OCI-LY1 (cell line): ENCODE results near the gene GDF15.

Experiments
- H2AFZ ChIP-seq: fragments of 200-600 bp; sonication (generic), shearing (Covaris generic); 2 replicates; pipeline ENCODE4 v1.6.0; 2014; ENCODE audit warnings: antibody characterized with exemption, mild to moderate bottlenecking, low read length
- H3F3A ChIP-seq: fragments of 200-600 bp; sonication (generic), shearing (Covaris generic); 2 replicates; pipeline ENCODE4 v1.6.0; 2014; ENCODE audit warnings: mild to moderate bottlenecking, antibody characterized with exemption, low read length, moderate library complexity; ENCODE audit not compliant: insufficient read depth
- H3K27ac ChIP-seq: fragments of 200-600 bp; sonication (generic); 2 replicates; pipeline ENCODE4 v1.5.1; 2014; ENCODE audit warnings: low read length, mixed run types, mild to moderate bottlenecking, low read depth; ENCODE audit not compliant: poor library complexity, severe bottlenecking
- H3K27me3 ChIP-seq: fragments of 200-600 bp; sonication (generic); 2 replicates; pipeline ENCODE4 v1.6.0; 2014; ENCODE audit warnings: antibody characterized with exemption, mild to moderate bottlenecking, low read length, moderate library complexity; ENCODE audit not compliant: insufficient read depth
- H3K36me3 ChIP-seq: fragments of 200-600 bp; sonication (generic); 2 replicates; pipeline ENCODE4 v1.6.1; 2014; ENCODE audit warnings: mild to moderate bottlenecking, antibody characterized with exemption, low read length, moderate library complexity, mixed read lengths; ENCODE audit not compliant: insufficient read depth
- H3K4me1 ChIP-seq: fragments of 200-600 bp; sonication (generic); 2 replicates; pipeline ENCODE4 v1.5.1; 2014; ENCODE audit warnings: mild to moderate bottlenecking, low read length, moderate library complexity; ENCODE audit not compliant: insufficient read depth, severe bottlenecking
- H3K4me2 ChIP-seq: fragments of 200-600 bp; sonication (generic), shearing (Covaris generic); 2 replicates; pipeline ENCODE4 v1.6.1; 2014; ENCODE audit warnings: low read length
- H3K4me3 ChIP-seq: fragments of 200-600 bp; sonication (generic); 2 replicates; pipeline ENCODE4 v1.5.1; 2014; ENCODE audit warnings: low read length, low read depth, mild to moderate bottlenecking, mixed read lengths; ENCODE audit not compliant: poor library complexity, severe bottlenecking
- H3K79me2 ChIP-seq: fragments of 200-600 bp; shearing (Covaris generic); 2 replicates; pipeline ENCODE4 v1.6.1; 2016; ENCODE audit warnings: mixed run types, low read length, mixed read lengths; ENCODE audit not compliant: insufficient read depth
- H3K9ac ChIP-seq: fragments of 200-600 bp; sonication (generic), shearing (Covaris generic); 2 replicates; pipeline ENCODE4 v1.6.1; 2014; ENCODE audit warnings: mild to moderate bottlenecking, low read length, mixed read lengths
- H3K9me2 ChIP-seq: fragments of 200-600 bp; sonication (generic), shearing (Covaris generic); 2 replicates; pipeline ENCODE4 v1.6.1; 2014; ENCODE audit warnings: low read depth, mild to moderate bottlenecking, low read length, mixed read lengths
- H3K9me3 ChIP-seq: fragments of 200-600 bp; shearing (Covaris generic); 2 replicates; pipeline ENCODE4 v1.6.1; 2014; ENCODE audit warnings: low read length, mixed read lengths
- H4K20me1 ChIP-seq: fragments of 200-600 bp; sonication (generic), shearing (Covaris generic); 2 replicates; pipeline ENCODE4 v1.6.0; 2016; ENCODE audit warnings: mild to moderate bottlenecking, low read length; ENCODE audit not compliant: insufficient read depth
- CTCF ChIP-seq: fragments of 200-600 bp; sonication (generic), shearing (Covaris generic); IDR thresholded peaks from 2 replicates; pipeline ENCODE4 v1.5.1; 2017; ENCODE audit warnings: mild to moderate bottlenecking, antibody characterized with exemption, low read length, moderate library complexity, mixed read lengths
- EZH2 ChIP-seq: fragments of 200-600 bp; sonication (generic), shearing (Covaris generic); IDR thresholded peaks from 2 replicates; pipeline ENCODE4 v1.8.0; 2017; ENCODE audit warnings: borderline replicate concordance, mixed run types, mild to moderate bottlenecking, antibody characterized with exemption, low read length, moderate library complexity, mixed read lengths

The GDF15 gene

GRCh38 chr19:18430417-18431144 is 44.6 kb downstream of the GDF15 start:
- H3K4me3 ChIP-seq, result no peak overlapping the region
- no peaks in the 10 kb centered on the region for H3K9me2 ChIP-seq
- H3K27me3 ChIP-seq, result no peaks in the 10 kb centered on the region; the same call in 1 of the 2 replicates
- TF ChIP-seq EZH2 (no peak), CTCF (no peak)
- H4K20me1 ChIP-seq, result no peaks in the 10 kb centered on the region
- H3K4me2 ChIP-seq, result no peak overlapping the region
- no peak overlapping the region for H3K27ac ChIP-seq
- no peaks in the 10 kb centered on the region for H3K36me3 ChIP-seq
- H3K9ac ChIP-seq, result no peak overlapping the region
- no peak overlapping the region for H2AFZ ChIP-seq
- H3K4me1 ChIP-seq, result peaks cover 24% of the 10 kb centered on the region
- no peaks in the 10 kb centered on the region for H3K9me3 ChIP-seq
- no peaks in the 10 kb centered on the region for H3K79me2 ChIP-seq
- no peaks in the 10 kb centered on the region for H3F3A ChIP-seq

GRCh38 chr19:18431351-18432197 is 45.6 kb downstream of the GDF15 start:
- no peaks in the 10 kb centered on the region for H3F3A ChIP-seq
- H4K20me1 ChIP-seq, result no peaks in the 10 kb centered on the region
- no peaks in the 10 kb centered on the region; the same call in 1 of the 2 replicates for H3K27me3 ChIP-seq
- H3K9me2 ChIP-seq, result no peaks in the 10 kb centered on the region
- H3K79me2 ChIP-seq, result no peaks in the 10 kb centered on the region
- H3K4me3 ChIP-seq, result no peak overlapping the region
- H3K27ac ChIP-seq, result no peak overlapping the region
- TF ChIP-seq EZH2, result no peak
- no peak for TF ChIP-seq CTCF
- no peaks in the 10 kb centered on the region for H3K36me3 ChIP-seq
- H3K9me3 ChIP-seq, result no peaks in the 10 kb centered on the region
- peaks cover 26% of the 10 kb centered on the region for H3K4me1 ChIP-seq
- no peak overlapping the region for H3K9ac ChIP-seq
- H3K4me2 ChIP-seq, result no peak overlapping the region
- H2AFZ ChIP-seq, result no peak overlapping the region

- no peak overlapping the region for H2AFZ ChIP-seq
- H3K9me2 ChIP-seq, result no peaks in the 10 kb centered on the region
- no peaks in the 10 kb centered on the region for H3K9me3 ChIP-seq
- no peak for TF ChIP-seq EZH2
- no peak for TF ChIP-seq CTCF
- no peaks in the 10 kb centered on the region for H4K20me1 ChIP-seq
- H3K4me2 ChIP-seq, result peak overlapping the region; percentile 45
- no peaks in the 10 kb centered on the region for H3K36me3 ChIP-seq
- H3K27me3 ChIP-seq, result no peaks in the 10 kb centered on the region; the same call in 1 of the 2 replicates
- H3K27ac ChIP-seq, result no peak overlapping the region
- peak overlapping the region; percentile 57 for H3K4me3 ChIP-seq
- peaks cover 30% of the 10 kb centered on the region for H3K4me1 ChIP-seq
- no peaks in the 10 kb centered on the region for H3K79me2 ChIP-seq
- H3K9ac ChIP-seq, result peak overlapping the region; percentile 50; the same call in 1 of the 2 replicates
- H3F3A ChIP-seq, result no peaks in the 10 kb centered on the region
Measured at GRCh38 chr19:18432275-18433014, 46.5 kb downstream of the GDF15 start.
